SK-N-SH (cell line): ENCODE data around the gene GUCY2C. TPM values are rescaled to one million over a fixed set of nuclear protein-coding genes. Genes with fewer than 3 reads are reported as not detected.

Experiments used
- CTCF ChIA-PET: fragments of 300-600, 350-600 bp; formaldehyde crosslinking; extraction: SDS; loops from one replicate; lab custom pipeline; 2021; lab: Yijun Ruan, JAX
- POLR2A ChIA-PET: fragments of 350-600 bp; sonication (Branson Sonifier 250); formaldehyde crosslinking; extraction: SDS; loops from one replicate; lab custom pipeline; 2020; ENCODE audit warnings: antibody characterized with exemption, inconsistent platforms; lab: Yijun Ruan, JAX
- DNase-seq: peaks from one replicate; pipeline ENCODE4 v3.0.0; 2012
- H2AFZ ChIP-seq: fragments of 200-600 bp; sonication (generic); 2 replicates; pipeline ENCODE4 v1.8.1; 2016; ENCODE audit warnings: antibody characterized with exemption, mild to moderate bottlenecking, low read depth
- H3F3A ChIP-seq: fragments of 200-600 bp; sonication (generic); replicated peaks from 2 replicates; pipeline ENCODE3; 2016; ENCODE audit warnings: antibody characterized with exemption, mild to moderate bottlenecking; ENCODE audit not compliant: insufficient read depth
- H3K27ac ChIP-seq, 2 experiments: fragments of 200-500 bp in 1 of 2; fragments of 200-600 bp in 1 of 2; sonication (Bioruptor generic) in 1 of 2; sonication (generic), shearing (Covaris generic) in 1 of 2; 2 replicates each; pipeline versions ENCODE4 v1.5.1 to v1.6.1; 2014 to 2016; ENCODE audit warnings: low read depth in 2 of 2, inconsistent platforms in 1 of 2, low read length in 1 of 2, mild to moderate bottlenecking in 1 of 2, mixed read lengths in 1 of 2
- H3K27me3 ChIP-seq: fragments of 200-600 bp; sonication (generic), shearing (Covaris generic); 2 replicates; pipeline ENCODE4 v1.6.1; 2016; ENCODE audit warnings: mixed run types; ENCODE audit not compliant: insufficient read depth
- H3K36me3 ChIP-seq, 2 experiments: fragments of 200-500 bp in 1 of 2; fragments of 200-600 bp in 1 of 2; sonication (Bioruptor generic) in 1 of 2; sonication (generic) in 1 of 2; replicated peaks in 1 of 2; 2 replicates each; pipeline versions ENCODE3 to v1.5.1; 2014 to 2016; ENCODE audit warnings: low read length in 1 of 2, mild to moderate bottlenecking in 1 of 2; ENCODE audit not compliant: insufficient read depth in 2 of 2, control insufficient read depth in 1 of 2
- H3K4me1 ChIP-seq, 2 experiments: fragments of 200-500 bp in 1 of 2; fragments of 200-600 bp in 1 of 2; sonication (Bioruptor generic) in 1 of 2; sonication (generic), shearing (Covaris generic) in 1 of 2; 2 replicates each; pipeline versions ENCODE4 v1.5.1 to v1.6.1; 2014 to 2016; ENCODE audit warnings: low read depth in 1 of 2, low read length in 1 of 2, mixed run types in 1 of 2; ENCODE audit not compliant: insufficient read depth in 2 of 2, control insufficient read depth in 1 of 2
- H3K4me2 ChIP-seq: fragments of 200-600 bp; sonication (generic), shearing (Covaris generic); 2 replicates; pipeline ENCODE4 v1.6.1; 2017; ENCODE audit warnings: mixed run types
- H3K4me3 ChIP-seq, 2 experiments: fragments of 200-500 bp in 1 of 2; fragments of 200-600 bp in 1 of 2; sonication (Bioruptor generic) in 1 of 2; sonication (generic), shearing (Covaris generic) in 1 of 2; 2 replicates each; pipeline versions ENCODE4 v1.5.1 to v1.8.1; 2014 to 2016; ENCODE audit warnings: low read depth in 2 of 2, inconsistent platforms in 1 of 2, low read length in 1 of 2, mild to moderate bottlenecking in 1 of 2, mixed read lengths in 1 of 2, moderate library complexity in 1 of 2
- H3K79me2 ChIP-seq: fragments of 200-600 bp; sonication (generic); 2 replicates; pipeline ENCODE4 v1.8.1; 2017; ENCODE audit warnings: mild to moderate bottlenecking; ENCODE audit not compliant: insufficient read depth
- H3K9ac ChIP-seq: fragments of 200-600 bp; sonication (generic); 2 replicates; pipeline ENCODE4 v1.6.1; 2017; ENCODE audit warnings: mixed run types
- H3K9me2 ChIP-seq: fragments of 200-600 bp; sonication (generic); 2 replicates; pipeline ENCODE4 v1.6.1; 2017; ENCODE audit warnings: mixed run types
- H3K9me3 ChIP-seq: fragments of 200-600 bp; sonication (generic); 2 replicates; pipeline ENCODE4 v1.6.1; 2017; ENCODE audit warnings: mixed run types, mild to moderate bottlenecking, moderate library complexity
- H4K20me1 ChIP-seq: fragments of 200-600 bp; sonication (generic); 2 replicates; pipeline ENCODE4 v1.6.1; 2017; ENCODE audit warnings: mild to moderate bottlenecking, mixed run types; ENCODE audit not compliant: insufficient read depth
- CHD2 ChIP-seq: fragments of 150-350 bp; IDR thresholded peaks from 2 replicates; pipeline ENCODE4 v1.6.1; 2018; ENCODE audit warnings: low read length; ENCODE audit not compliant: partially characterized antibody
- FOSL2 ChIP-seq: IDR thresholded peaks from 2 replicates; pipeline ENCODE4 v1.4.0; 2012; ENCODE audit warnings: low read depth, mild to moderate bottlenecking, moderate library complexity, borderline replicate concordance
- FOXJ3 ChIP-seq: sonication (generic); formaldehyde crosslinking; IDR thresholded peaks from 2 replicates; pipeline ENCODE4 v1.5.1; 2020; ENCODE audit warnings: mild to moderate bottlenecking, missing genetic modification reagents
- GABPA ChIP-seq: IDR thresholded peaks from 2 replicates; pipeline ENCODE4 v1.4.0; 2012; ENCODE audit warnings: low read depth, mild to moderate bottlenecking
- GATA2 ChIP-seq: sonication (generic); formaldehyde crosslinking; IDR thresholded peaks from 2 replicates; pipeline ENCODE4 v1.5.0; 2020; ENCODE audit warnings: mild to moderate bottlenecking, missing genetic modification reagents
- JUND ChIP-seq: IDR thresholded peaks from 2 replicates; pipeline ENCODE4 v1.4.0; 2012
- MEF2A ChIP-seq: IDR thresholded peaks from 2 replicates; pipeline ENCODE4 v1.4.0; 2012; ENCODE audit warnings: low read depth, borderline replicate concordance
- NFIC ChIP-seq: IDR thresholded peaks from 2 replicates; pipeline ENCODE4 v1.4.0; 2012; ENCODE audit warnings: borderline replicate concordance
- NRF1 ChIP-seq: IDR thresholded peaks from 2 replicates; pipeline ENCODE4 v1.6.1; 2012; ENCODE audit warnings: low read depth, mild to moderate bottlenecking, low read length
- POLR2AphosphoS5 ChIP-seq: IDR thresholded peaks from 2 replicates; pipeline ENCODE4 v1.6.1; 2012; ENCODE audit warnings: low read depth, low read length
- RAD21 ChIP-seq: IDR thresholded peaks from 2 replicates; pipeline ENCODE4 v1.6.1; 2012; ENCODE audit warnings: mild to moderate bottlenecking, low read length
- RCOR1 ChIP-seq: fragments of 150-350 bp; IDR thresholded peaks from 2 replicates; pipeline ENCODE4 v1.6.1; 2017; ENCODE audit warnings: antibody characterized with exemption, low read length
- RFX5 ChIP-seq: IDR thresholded peaks from 2 replicates; pipeline ENCODE4 v1.6.1; 2012; ENCODE audit warnings: mild to moderate bottlenecking, improper control_type of control experiment, low read length
- RXRA ChIP-seq: IDR thresholded peaks from 2 replicates; pipeline ENCODE4 v1.4.0; 2012; ENCODE audit warnings: low read depth, mild to moderate bottlenecking, borderline replicate concordance
- SIN3A ChIP-seq: IDR thresholded peaks from 2 replicates; pipeline ENCODE4 v1.6.1; 2012; ENCODE audit warnings: low read depth, mild to moderate bottlenecking, low read length, moderate library complexity, borderline replicate concordance
- SMC3 ChIP-seq: IDR thresholded peaks from 2 replicates; pipeline ENCODE4 v1.6.1; 2012; ENCODE audit warnings: low read depth, low read length, improper control_type of control experiment
- TAF1 ChIP-seq: IDR thresholded peaks from 2 replicates; pipeline ENCODE4 v1.6.1; 2012; ENCODE audit warnings: low read depth, mild to moderate bottlenecking, low read length, moderate library complexity, borderline replicate concordance
- TCF12 ChIP-seq: IDR thresholded peaks from 2 replicates; pipeline ENCODE4 v1.4.0; 2012
- TEAD4 ChIP-seq: IDR thresholded peaks from 2 replicates; pipeline ENCODE4 v1.4.0; 2012; ENCODE audit warnings: mild to moderate bottlenecking, borderline replicate concordance; ENCODE audit not compliant: insufficient read depth
- USF1 ChIP-seq: IDR thresholded peaks from 2 replicates; pipeline ENCODE4 v1.4.0; 2012; ENCODE audit warnings: low read depth, borderline replicate concordance
- USF2 ChIP-seq: fragments of 150-350 bp; IDR thresholded peaks from 2 replicates; pipeline ENCODE4 v1.6.1; 2017; ENCODE audit warnings: antibody characterized with exemption, low read length, low read depth, borderline replicate concordance
- YY1 ChIP-seq: IDR thresholded peaks from 2 replicates; pipeline ENCODE4 v1.4.0; 2012; ENCODE audit warnings: low read depth, mild to moderate bottlenecking
- ZBTB33 ChIP-seq: IDR thresholded peaks from 2 replicates; pipeline ENCODE4 v1.4.0; 2012; ENCODE audit warnings: low read depth, borderline replicate concordance
- WGBS: methylation state at CpG from one replicate; pipeline ENCODE4 v1.1.6; 2017; ENCODE audit warnings: low lambda C conversion rate; 5-methylcytosine and 5-hydroxymethylcytosine counted together
- polyA plus RNA-seq, 3 experiments: library from polyadenylated mRNA; depleted of rRNA; stranded (reverse); fragments of >200 nt; gene quantifications; 2 replicates each; pipeline ENCODE4 v1.2.3, GENCODE V29; 2012

Gene GUCY2C
- polyA plus RNA-seq, 1 of the 3 experiments (the other 2 are of a cell fraction), result not detected

GRCh38 chr12:14638066-14638465, 58.3 kb downstream of the GUCY2C start (continued):
- TF ChIP-seq USF2, result no peak

- H3F3A ChIP-seq, result no peaks in the 10 kb centered on the region
- H3K27ac ChIP-seq, result no peak overlapping the region
- H3K79me2 ChIP-seq, result no peaks in the 10 kb centered on the region
- no peak overlapping the region for H2AFZ ChIP-seq
- H3K9me2 ChIP-seq, result no peaks in the 10 kb centered on the region
- ChIA-PET POLR2A (no interaction called here), CTCF (no interaction called here)
- H4K20me1 ChIP-seq, result no peaks in the 10 kb centered on the region
- no peaks in the 10 kb centered on the region for H3K27me3 ChIP-seq
- no peaks in the 10 kb centered on the region for H3K9me3 ChIP-seq
- no peak for DNase-seq
- no peaks in the 10 kb centered on the region for H3K36me3 ChIP-seq
- H3K4me2 ChIP-seq, result no peak overlapping the region
- H3K4me1 ChIP-seq, result no peaks in the 10 kb centered on the region
- H3K4me3 ChIP-seq, result no peak overlapping the region
- H3K9ac ChIP-seq, result no peak overlapping the region
- no peak for TF ChIP-seq RXRA
- no peak for TF ChIP-seq RCOR1
- no peak for TF ChIP-seq FOSL2
- no peak for TF ChIP-seq CHD2
- TF ChIP-seq NRF1, result no peak
- no peak for TF ChIP-seq RFX5
These were observed 60.6 kb downstream of the GUCY2C start for GRCh38 chr12:14635776-14636175.

- Histone ChIP-seq H3K9ac (no peak overlapping the region), H3K79me2 (no peaks in the 10 kb centered on the region), H2AFZ (no peak overlapping the region), H3K27me3 (no peaks in the 10 kb centered on the region; the same call in 1 of the 2 replicates), H3K4me3 (no peak overlapping the region), H3K27ac (no peak overlapping the region), H3K4me2 (no peak overlapping the region), H4K20me1 (no peaks in the 10 kb centered on the region), H3K36me3 (no peaks in the 10 kb centered on the region), H3K4me1 (no peaks in the 10 kb centered on the region), H3K9me3 (no peaks in the 10 kb centered on the region), H3F3A (no peaks in the 10 kb centered on the region), H3K9me2 (no peaks in the 10 kb centered on the region)
- 10% methylated on average over 3 of the region's 3 CpGs for WGBS
- DNase-seq, result no peak
- no peak for TF ChIP-seq USF1
- no peak for TF ChIP-seq CHD2
- no peak for TF ChIP-seq TAF1
- no peak for TF ChIP-seq YY1
- no peak for TF ChIP-seq ZBTB33
- TF ChIP-seq NFIC, result no peak
- TF ChIP-seq POLR2AphosphoS5, result no peak
- TF ChIP-seq SIN3A, result no peak
- TF ChIP-seq RAD21, result no peak
- no peak for TF ChIP-seq GATA2 (CRISPR knock-in tag)
- TF ChIP-seq TEAD4, result no peak
- TF ChIP-seq FOXJ3 (CRISPR knock-in tag), result no peak
- no peak for TF ChIP-seq SMC3
- no peak for TF ChIP-seq RCOR1
- no peak for TF ChIP-seq TCF12
- TF ChIP-seq MEF2A, result no peak
- no peak for TF ChIP-seq USF2
- no peak for TF ChIP-seq GABPA
- TF ChIP-seq JUND, result no peak
- ChIA-PET CTCF (interaction anchor here (2.8 kb wide), 1 partner anchor 365 kb away, joined by 11 read pairs; no protein-coding TSS in a partner anchor), POLR2A (no interaction called here)
These were observed 65.6 kb downstream of the GUCY2C start for GRCh38 chr12:14630793-14631192.
